Activated naive CD4-positive, alpha-beta T cell treated with anti-CD3 and anti-CD28 coated beads, Interleukin-2, amount 50 U/mL, for 16 hours (primary cell): ENCODE measurements around the gene COL20A1.

ENCODE experiments used
- DNase-seq: peaks from one replicate; pipeline ENCODE4 v3.0.0-alpha.2; 2020

Gene COL20A1

GRCh38 chr20:63351326-63351700 lies 58.3 kb downstream of the COL20A1 start:
- DNase-seq, result no peak

- DNase-seq, result no peak
Observed at GRCh38 chr20:63351811-63352591, 59.0 kb downstream of the COL20A1 start.

- DNase-seq, result no peak
Observed at GRCh38 chr20:63352811-63353221, 59.8 kb downstream of the COL20A1 start.

- no peak for DNase-seq
Observed at GRCh38 chr20:63354636-63355350, 61.8 kb downstream of the COL20A1 start.

GRCh38 chr20:63355781-63356295 lies 62.9 kb downstream of the COL20A1 start:
- DNase-seq, result no peak

GRCh38 chr20:63356511-63356910 lies 63.5 kb downstream of the COL20A1 start:
- DNase-seq, result no peak

- no peak for DNase-seq
Observed at GRCh38 chr20:63356931-63357879, 64.2 kb downstream of the COL20A1 start.

GRCh38 chr20:63357921-63358905 lies 65.2 kb downstream of the COL20A1 start:
- DNase-seq, result no peak

GRCh38 chr20:63359164-63359934 lies 66.4 kb downstream of the COL20A1 start:
- no peak for DNase-seq

- no peak for DNase-seq
Observed at GRCh38 chr20:63359937-63360849, 67.2 kb downstream of the COL20A1 start.

GRCh38 chr20:63360850-63361518 lies 68.0 kb downstream of the COL20A1 start, which contains the start of gene CHRNA4:
Gene CHRNA4, minus strand, starts transcription at chr20:63361349. Its CDS starts 184 bp downstream, at chr20:63361165.
- DNase-seq, result no peak

- no peak for DNase-seq
Observed at GRCh38 chr20:63361519-63362435, 68.8 kb downstream of the COL20A1 start.

GRCh38 chr20:63362436-63363009 lies 69.5 kb downstream of the COL20A1 start:
- DNase-seq, result no peak

- no peak for DNase-seq
Observed at GRCh38 chr20:63363013-63363957, 70.3 kb downstream of the COL20A1 start.

GRCh38 chr20:63363981-63364561 lies 71.1 kb downstream of the COL20A1 start:
- no peak for DNase-seq
